Measurements from ENCODE around the gene CINP.

CINP gene

GRCh38 chr14:102362545-102363181, at the start of gene CINP, which contains the start of gene TECPR2:
TSS of gene CINP (minus strand) at chr14:102362890. CDS start at chr14:102362851, 39 bp downstream.
TSS of gene TECPR2 (plus strand) at chr14:102362941. CDS start at chr14:102376722, 13,781 bp downstream.
- peak; percentile 97 for DNase-seq

- DNase-seq, result no peak
These were observed 46.0 kb upstream of the CINP start for GRCh38 chr14:102408724-102409123.

- no peak for DNase-seq
These were observed 44.6 kb upstream of the CINP start for GRCh38 chr14:102407258-102407657.

- DNase-seq, result no peak
These were observed 40.3 kb upstream of the CINP start for GRCh38 chr14:102403028-102403427.

- DNase-seq, result no peak
These were observed 33.8 kb upstream of the CINP start for GRCh38 chr14:102396521-102396920.

GRCh38 chr14:102394717-102395375, 32.2 kb upstream of the CINP start:
- no peak for DNase-seq

- no peak for DNase-seq
These were observed 29.8 kb upstream of the CINP start for GRCh38 chr14:102392506-102392905.

GRCh38 chr14:102390064-102390855, 27.6 kb upstream of the CINP start:
- DNase-seq, result no peak

- no peak for DNase-seq
These were observed 26.6 kb upstream of the CINP start for GRCh38 chr14:102389246-102389645.

- no peak for DNase-seq
These were observed 24.4 kb upstream of the CINP start for GRCh38 chr14:102387086-102387485.

GRCh38 chr14:102378830-102379229, 16.1 kb upstream of the CINP start:
- DNase-seq, result no peak

GRCh38 chr14:102377696-102378095, 15.0 kb upstream of the CINP start:
- no peak for DNase-seq

- no peak for DNase-seq
These were observed 12.4 kb upstream of the CINP start for GRCh38 chr14:102375119-102375518.

- DNase-seq, result no peak
These were observed 11.6 kb upstream of the CINP start for GRCh38 chr14:102374264-102374663.

- DNase-seq, result no peak
These were observed 10.4 kb upstream of the CINP start for GRCh38 chr14:102373110-102373509.

- no peak for DNase-seq
These were observed 8.7 kb upstream of the CINP start for GRCh38 chr14:102371361-102371760.

- no peak for DNase-seq
These were observed 7.7 kb upstream of the CINP start for GRCh38 chr14:102370305-102370809.

GRCh38 chr14:102363182-102363943, 673 bp upstream of the CINP start:
- no peak for DNase-seq

- no peak for DNase-seq
These were observed 606 bp downstream of the CINP start for GRCh38 chr14:102362084-102362483.

- DNase-seq, result no peak
These were observed 2.3 kb downstream of the CINP start for GRCh38 chr14:102360388-102360787.

- DNase-seq, result no peak
These were observed 3.3 kb downstream of the CINP start for GRCh38 chr14:102359341-102359740.

- no peak for DNase-seq
These were observed 6.4 kb downstream of the CINP start for GRCh38 chr14:102356280-102356679.

- DNase-seq, result no peak
These were observed 9.5 kb downstream of the CINP start for GRCh38 chr14:102353126-102353619.
